HepG2 (cell line): ENCODE data around the gene SUSD4. TPM values are rescaled to one million over a fixed set of nuclear protein-coding genes. Genes with fewer than 3 reads are reported as not detected.

Experiments
- ATAC-seq: fragments of 200-7000 bp; cut with Tn5 transposase; 3 replicates; pipeline ENCODE4 v1.9.1; 2020; ENCODE audit warnings: mild to moderate bottlenecking, moderate library complexity
- BruUV-seq: library from RNA; stranded (reverse); fragments of 400-500 nt; replicated peaks from 2 replicates; lab custom pipeline; 2021; lab: Mats Ljungman, UMichigan
- CTCF ChIA-PET: fragments of 300-600 bp; formaldehyde crosslinking; extraction: SDS; loops from one replicate; lab custom pipeline; 2021; ENCODE audit warnings: low total read pairs, inconsistent platforms, low intra/inter-chr PET ratio; lab: Yijun Ruan, JAX
- POLR2A ChIA-PET: fragments of 350-600 bp; sonication (Branson Sonifier 250); formaldehyde crosslinking; loops from one replicate; lab custom pipeline; 2020; ENCODE audit warnings: antibody characterized with exemption, inconsistent platforms; lab: Yijun Ruan, JAX
- DNase-seq: peaks from one replicate; pipeline ENCODE4 v3.0.0-alpha.2; 2015; ENCODE audit warnings: low spot score
- FAIRE-seq: peaks from 3 replicates; lab custom pipeline; 2011; peaks lifted over from hg19 to GRCh38; lab: Jason Lieb, UNC
- H2AFZ ChIP-seq: one replicate; pipeline ENCODE4 v1.6.1; 2011; ENCODE audit warnings: low read length, inconsistent platforms
- H3K27ac ChIP-seq: fragments of 300-600 bp; 3 replicates; pipeline ENCODE4 v1.8.0; 2011; ENCODE audit warnings: mixed run types, mild to moderate bottlenecking, mixed read lengths, low read length, inconsistent platforms; ENCODE audit not compliant: insufficient read depth; ENCODE audit errors: extremely low read length
- H3K27me3 ChIP-seq, 2 experiments: fragments of 200-600 bp in 1 of 2; 2 replicates in 1 of 2; 3 replicates in 1 of 2; pipeline versions ENCODE4 v1.6.0 to v1.8.0; 2011; ENCODE audit warnings: low read length in 2 of 2, mild to moderate bottlenecking in 2 of 2, moderate library complexity in 2 of 2, inconsistent platforms in 1 of 2; ENCODE audit not compliant: insufficient read depth in 2 of 2, control insufficient read depth in 1 of 2
- H3K36me3 ChIP-seq, 2 experiments: fragments of 200-600 bp in 1 of 2; replicated peaks in 1 of 2; 2 replicates in 1 of 2; 3 replicates in 1 of 2; pipeline versions ENCODE4 v1.5.1 to v1.8.0; 2011; ENCODE audit warnings: low read length in 2 of 2, inconsistent platforms in 1 of 2; ENCODE audit not compliant: insufficient read depth in 2 of 2, control insufficient read depth in 1 of 2
- H3K4me1 ChIP-seq: 2 replicates; pipeline ENCODE4 v1.5.1; 2012; ENCODE audit warnings: low read length, inconsistent platforms; ENCODE audit not compliant: insufficient read depth
- H3K4me2 ChIP-seq: 2 replicates; pipeline ENCODE4 v1.6.0; 2011; ENCODE audit warnings: low read depth, low read length, inconsistent platforms
- H3K4me3 ChIP-seq, 3 experiments: fragments of 200-600 bp in 1 of 3; sonication (generic), shearing (Covaris generic) in 1 of 3; replicated peaks in 1 of 3; 2 replicates each; pipeline ENCODE4 v1.5.1; 2011 to 2016; ENCODE audit warnings: low read length in 3 of 3, inconsistent platforms in 2 of 3, low read depth in 2 of 3, mild to moderate bottlenecking in 2 of 3, control low read depth in 1 of 3, mixed read lengths in 1 of 3; ENCODE audit not compliant: insufficient read depth in 1 of 3
- H3K79me2 ChIP-seq: one replicate; pipeline ENCODE4 v1.6.1; 2011; ENCODE audit warnings: low read length, inconsistent platforms; ENCODE audit not compliant: insufficient read depth
- H3K9ac ChIP-seq: 2 replicates; pipeline ENCODE4 v1.6.0; 2011; ENCODE audit warnings: mild to moderate bottlenecking, low read depth, low read length, inconsistent platforms; ENCODE audit not compliant: insufficient read depth
- H3K9me3 ChIP-seq: 2 replicates; pipeline ENCODE4 v1.5.1; 2012; ENCODE audit warnings: mild to moderate bottlenecking, low read length
- H4K20me1 ChIP-seq: 2 replicates; pipeline ENCODE4 v1.6.0; 2011; ENCODE audit warnings: inconsistent platforms, mild to moderate bottlenecking, low read length, moderate library complexity; ENCODE audit not compliant: insufficient read depth
- AHR ChIP-seq: IDR thresholded peaks from 2 replicates; pipeline ENCODE4 v1.6.1; 2018; ENCODE audit warnings: missing genetic modification reagents, missing compliant biosample characterization
- BCL6 ChIP-seq: IDR thresholded peaks from 2 replicates; pipeline ENCODE4 v1.6.1; 2016; ENCODE audit warnings: missing genetic modification reagents, missing compliant biosample characterization
- FOXA3 ChIP-seq: IDR thresholded peaks from 2 replicates; pipeline ENCODE4 v1.6.1; 2016; ENCODE audit warnings: missing genetic modification reagents, missing compliant biosample characterization
- GTF2F1 ChIP-seq: fragments of 150-350 bp; IDR thresholded peaks from 2 replicates; pipeline ENCODE4 v1.6.1; 2014; ENCODE audit warnings: low read length
- HDAC2 ChIP-seq: sonication (generic); formaldehyde crosslinking; IDR thresholded peaks from 2 replicates; pipeline ENCODE4 v1.4.0; 2020; ENCODE audit warnings: missing genetic modification reagents
- PHF20 ChIP-seq: sonication (generic); formaldehyde crosslinking; IDR thresholded peaks from 2 replicates; pipeline ENCODE4 v1.5.0; 2020; ENCODE audit warnings: mild to moderate bottlenecking, missing genetic modification reagents
- RORA ChIP-seq: sonication (generic); formaldehyde crosslinking; IDR thresholded peaks from 2 replicates; pipeline ENCODE4 v1.5.0; 2020; ENCODE audit warnings: mild to moderate bottlenecking, missing genetic modification reagents, moderate library complexity
- SRSF1 ChIP-seq: fragments of 200-400 bp; formaldehyde crosslinking; optimal IDR thresholded peaks from 2 replicates; pipeline ENCODE3; 2017; ENCODE audit warnings: mild to moderate bottlenecking, low read depth, low read length, moderate library complexity
- THAP9 ChIP-seq: sonication (generic); formaldehyde crosslinking; IDR thresholded peaks from 2 replicates; pipeline ENCODE4; 2020; ENCODE audit warnings: missing genetic modification reagents, mild to moderate bottlenecking, borderline replicate concordance
- ZBTB44 ChIP-seq: sonication (generic); formaldehyde crosslinking; IDR thresholded peaks from 2 replicates; pipeline ENCODE4 v1.4.0; 2020; ENCODE audit warnings: missing genetic modification reagents
- ZNF558 ChIP-seq: sonication (generic); formaldehyde crosslinking; IDR thresholded peaks from 2 replicates; pipeline ENCODE4 v1.9.0; 2022; ENCODE audit warnings: mild to moderate bottlenecking, missing genetic modification reagents, borderline replicate concordance
- ZNF720 ChIP-seq: sonication (generic); formaldehyde crosslinking; IDR thresholded peaks from 2 replicates; pipeline ENCODE4 v1.4.0; 2020; ENCODE audit warnings: missing genetic modification reagents
- ZNF792 ChIP-seq: IDR thresholded peaks from 2 replicates; pipeline ENCODE4 v1.6.1; 2016
- WGBS: methylation state at CpG from one replicate; pipeline ENCODE4 v1.1.6; 2017; ENCODE audit warnings: low lambda C conversion rate; 5-methylcytosine and 5-hydroxymethylcytosine counted together
- in situ Hi-C: cut with HindIII; loops from 2 replicates; pipeline ENCODE4 v1.10.0; 2017; ENCODE audit warnings: low pct_unique_long_range_greater_than_20kb; ENCODE audit not compliant: extremely low pct_ligation_motif_present
- intact Hi-C: fragments of 100-400 bp; cut with micrococcal nuclease; formaldehyde crosslinking; loops from one replicate; pipeline ENCODE4 v1.10.0; 2022; ENCODE audit not compliant: unreplicated experiment
- polyA plus RNA-seq, 8 experiments: library from polyadenylated mRNA; depleted of rRNA in 3 of 8; stranded (reverse) in 7 of 8; unstranded in 1 of 8; fragments of >200 nt; fragmentation: Illumina TruSeq in 4 of 8; extraction: Trizol in 4 of 8; gene quantifications; 2 replicates each; pipeline versions ENCODE4 v1.2.1 to v1.2.3, GENCODE V29; 2011 to 2016; ENCODE audit warnings: low read depth in 4 of 8, missing spikeins in 1 of 8, mixed read lengths in 1 of 8; ENCODE audit not compliant: insufficient read depth in 1 of 8
- total RNA-seq, 5 experiments: library from RNA; depleted of rRNA; stranded (reverse); fragments of >200 nt; fragmentation: Illumina TruSeq; extraction: Trizol; gene quantifications; 2 replicates each; pipeline ENCODE4 v1.2.3, GENCODE V29; 2016; ENCODE audit warnings: low read depth in 1 of 5

Gene SUSD4
- total and polyA plus RNA-seq, 2 of the 13 experiments (the other 11 are each of a cell fraction or from before 2014, with no cell fraction given) = not detected

- no peak for DNase-seq
- no peak for TF ChIP-seq PHF20 (CRISPR knock-in tag)
- TF ChIP-seq ZNF720 (CRISPR knock-in tag) = no peak
- no peak for TF ChIP-seq ZBTB44 (CRISPR knock-in tag)
- no peak for TF ChIP-seq THAP9 (CRISPR knock-in tag)
- no peak for TF ChIP-seq FOXA3 (CRISPR knock-in tag)
- no peak for TF ChIP-seq GTF2F1
- TF ChIP-seq BCL6 (CRISPR knock-in tag) = no peak
- TF ChIP-seq RORA = no peak
- no peak for TF ChIP-seq ZNF558 (CRISPR knock-in tag)
- no peak for TF ChIP-seq HDAC2 (CRISPR knock-in tag)
- TF ChIP-seq SRSF1 = no peak
- no peak for TF ChIP-seq ZNF792 (CRISPR knock-in tag)
- no peak for TF ChIP-seq AHR (CRISPR knock-in tag)
These were observed 39.3 kb upstream of the SUSD4 start for GRCh38 chr1:223403184-223403815.

More at GRCh38 chr1:223403184-223403815, 39.3 kb upstream of the SUSD4 start:
- ATAC-seq (no peak), FAIRE-seq (no peak)
- CTCF ChIA-PET = no interaction called here
- no peaks in the 10 kb centered on the region for H3K4me1 ChIP-seq
- in situ Hi-C loops (no loop called here), intact Hi-C loops (no loop called here)
- H3K4me2 ChIP-seq = no peak overlapping the region
- no peak overlapping the region for H3K27ac ChIP-seq
- 17% methylated on average over 3 of the region's 3 CpGs for WGBS
- no peaks in the 10 kb centered on the region for H3K9me3 ChIP-seq
- no peaks in the 10 kb centered on the region for H3K36me3 ChIP-seq
- no peaks in the 10 kb centered on the region for H4K20me1 ChIP-seq
- H3K4me3 ChIP-seq = no peak overlapping the region
- BruUV-seq = no TSS peak
- H2AFZ ChIP-seq = no peak overlapping the region
- no peaks in the 10 kb centered on the region for H3K79me2 ChIP-seq
- H3K9ac ChIP-seq = no peak overlapping the region
- H3K27me3 ChIP-seq = no peaks in the 10 kb centered on the region
- POLR2A ChIA-PET = no interaction called here
